Effector CD4-positive, alpha-beta T cell (primary cell): ENCODE results near the gene ATP10A.

Source experiments
- DNase-seq: peaks from one replicate; pipeline ENCODE4 v3.0.0-alpha.2; 2020
- total RNA-seq: gene quantifications from one replicate; lab custom pipeline; 2026; lab: John Stamatoyannopoulos, UW

ATP10A gene, protein sequence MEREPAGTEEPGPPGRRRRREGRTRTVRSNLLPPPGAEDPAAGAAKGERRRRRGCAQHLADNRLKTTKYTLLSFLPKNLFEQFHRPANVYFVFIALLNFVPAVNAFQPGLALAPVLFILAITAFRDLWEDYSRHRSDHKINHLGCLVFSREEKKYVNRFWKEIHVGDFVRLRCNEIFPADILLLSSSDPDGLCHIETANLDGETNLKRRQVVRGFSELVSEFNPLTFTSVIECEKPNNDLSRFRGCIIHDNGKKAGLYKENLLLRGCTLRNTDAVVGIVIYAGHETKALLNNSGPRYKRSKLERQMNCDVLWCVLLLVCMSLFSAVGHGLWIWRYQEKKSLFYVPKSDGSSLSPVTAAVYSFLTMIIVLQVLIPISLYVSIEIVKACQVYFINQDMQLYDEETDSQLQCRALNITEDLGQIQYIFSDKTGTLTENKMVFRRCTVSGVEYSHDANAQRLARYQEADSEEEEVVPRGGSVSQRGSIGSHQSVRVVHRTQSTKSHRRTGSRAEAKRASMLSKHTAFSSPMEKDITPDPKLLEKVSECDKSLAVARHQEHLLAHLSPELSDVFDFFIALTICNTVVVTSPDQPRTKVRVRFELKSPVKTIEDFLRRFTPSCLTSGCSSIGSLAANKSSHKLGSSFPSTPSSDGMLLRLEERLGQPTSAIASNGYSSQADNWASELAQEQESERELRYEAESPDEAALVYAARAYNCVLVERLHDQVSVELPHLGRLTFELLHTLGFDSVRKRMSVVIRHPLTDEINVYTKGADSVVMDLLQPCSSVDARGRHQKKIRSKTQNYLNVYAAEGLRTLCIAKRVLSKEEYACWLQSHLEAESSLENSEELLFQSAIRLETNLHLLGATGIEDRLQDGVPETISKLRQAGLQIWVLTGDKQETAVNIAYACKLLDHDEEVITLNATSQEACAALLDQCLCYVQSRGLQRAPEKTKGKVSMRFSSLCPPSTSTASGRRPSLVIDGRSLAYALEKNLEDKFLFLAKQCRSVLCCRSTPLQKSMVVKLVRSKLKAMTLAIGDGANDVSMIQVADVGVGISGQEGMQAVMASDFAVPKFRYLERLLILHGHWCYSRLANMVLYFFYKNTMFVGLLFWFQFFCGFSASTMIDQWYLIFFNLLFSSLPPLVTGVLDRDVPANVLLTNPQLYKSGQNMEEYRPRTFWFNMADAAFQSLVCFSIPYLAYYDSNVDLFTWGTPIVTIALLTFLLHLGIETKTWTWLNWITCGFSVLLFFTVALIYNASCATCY (N-terminal part only)
- 122 reads per million, percentile 86 among the genes with 10 or more reads in this experiment for total RNA-seq

- peak; percentile 20 for DNase-seq
Measured at GRCh38 chr15:25863111-25863967, at the start of gene ATP10A. TSS of gene ATP10A (minus strand) at chr15:25863327. CDS start at chr15:25863096, 231 bp downstream.

- DNase-seq, result no peak
Measured at GRCh38 chr15:25912035-25912434, 48.9 kb upstream of the ATP10A start.

GRCh38 chr15:25910832-25911231, 47.7 kb upstream of the ATP10A start:
- no peak for DNase-seq

GRCh38 chr15:25909806-25910205, 46.7 kb upstream of the ATP10A start:
- no peak for DNase-seq

DNA sequence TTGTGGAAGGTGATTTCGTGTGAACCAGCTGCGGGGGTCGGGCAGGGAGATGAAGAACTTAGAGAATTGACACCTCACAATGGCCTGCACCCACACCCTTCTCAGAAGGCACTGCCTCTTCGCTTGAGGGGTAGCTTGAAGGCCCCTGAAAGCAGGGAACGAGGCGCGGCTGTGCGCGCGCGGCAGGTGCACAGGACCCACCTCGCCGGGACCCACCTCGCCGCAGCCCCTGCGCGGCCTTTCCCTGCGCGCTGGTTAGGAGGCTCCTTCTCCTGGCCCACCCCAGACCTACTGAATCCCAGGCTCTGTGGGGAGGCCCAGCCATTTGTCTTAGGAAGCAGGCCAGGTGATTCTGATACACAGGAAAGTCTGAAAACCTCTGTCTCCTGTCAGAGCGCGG, 46.2 kb upstream of the ATP10A start:
- no peak for DNase-seq

DNA sequence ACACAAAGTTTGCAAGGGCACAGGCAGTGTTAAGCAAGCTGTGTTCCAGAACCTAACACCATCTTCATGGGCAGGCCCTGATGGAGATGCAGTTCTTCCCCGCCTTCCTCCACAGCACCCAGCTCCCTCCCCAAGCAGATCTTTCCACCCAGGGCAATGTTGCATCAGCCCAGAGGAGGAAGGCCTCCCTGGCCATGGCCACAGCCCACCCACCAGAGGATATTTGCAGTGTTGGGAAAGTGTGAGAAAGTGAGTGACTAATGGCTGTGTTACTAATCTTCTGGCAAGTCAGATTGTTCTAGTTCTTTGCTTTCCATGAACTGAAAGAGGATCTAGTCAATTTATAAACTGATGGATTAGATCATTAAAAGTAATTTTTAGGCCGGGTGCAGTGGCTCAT, 42.0 kb upstream of the ATP10A start:
- DNase-seq, result no peak

- DNase-seq, result no peak
Measured at GRCh38 chr15:25903024-25903581, 40.0 kb upstream of the ATP10A start.

DNA sequence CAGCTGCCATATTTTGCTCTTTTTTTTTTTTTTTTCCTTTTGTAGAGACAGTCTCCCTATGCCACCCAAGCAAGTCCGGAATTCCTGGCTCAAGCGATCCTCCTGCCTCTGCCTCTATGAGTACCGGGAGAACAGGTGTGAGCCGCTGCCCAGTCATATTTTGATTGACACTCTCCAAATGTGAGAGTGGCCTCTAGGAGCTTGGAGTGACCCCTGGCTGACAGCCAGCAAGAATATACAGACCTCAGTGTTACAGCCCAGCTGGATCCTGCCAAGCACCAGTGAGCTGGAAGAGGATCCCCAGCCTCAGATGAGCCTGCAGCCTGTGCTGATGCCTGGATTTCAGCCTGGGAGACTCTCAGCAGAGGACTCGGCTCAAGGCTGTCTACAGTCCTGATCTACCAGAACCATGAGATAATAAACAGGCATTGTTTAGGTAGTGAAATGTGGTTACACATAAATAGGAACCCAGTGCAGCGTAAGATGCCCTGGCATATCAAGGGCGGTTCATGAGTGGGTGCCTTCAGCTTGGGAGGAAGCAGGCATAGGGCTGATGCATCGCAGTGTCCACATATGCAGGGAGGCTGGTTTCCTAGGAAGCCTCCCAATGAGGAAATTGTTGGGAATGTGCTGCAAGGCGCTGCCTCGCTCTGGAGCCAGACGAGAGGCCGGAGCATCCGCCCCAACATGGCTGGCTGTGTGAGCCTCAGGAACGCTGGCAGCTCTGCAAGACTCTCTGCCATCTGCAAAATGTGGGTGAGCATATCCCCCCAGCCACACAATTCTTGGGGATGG, 38.9 kb upstream of the ATP10A start:
- no peak for DNase-seq

- DNase-seq, result no peak
Measured at GRCh38 chr15:25900901-25901300, 37.8 kb upstream of the ATP10A start.

DNA sequence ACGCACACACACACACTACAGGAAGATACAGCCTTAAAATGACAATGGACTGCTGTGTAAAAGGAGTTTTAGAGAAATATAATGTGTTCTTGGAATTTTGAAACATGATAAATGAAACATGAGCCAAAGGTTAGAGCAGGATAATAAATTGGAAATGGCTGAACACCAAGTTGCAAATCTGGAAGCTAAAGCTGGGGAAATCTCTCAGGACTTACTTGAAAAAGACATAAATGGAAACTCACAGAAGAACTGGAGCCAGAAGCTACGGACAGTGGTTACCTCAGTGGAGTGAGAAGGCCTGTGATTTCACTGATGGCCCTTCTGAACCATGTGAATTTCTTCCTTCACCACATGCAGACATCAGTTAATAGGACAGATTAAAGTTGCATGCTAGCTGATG, 37.3 kb upstream of the ATP10A start:
- no peak for DNase-seq

- no peak for DNase-seq
Measured at GRCh38 chr15:25899870-25900269, 36.7 kb upstream of the ATP10A start.

- DNase-seq, result no peak
Measured at GRCh38 chr15:25897658-25898057, 34.5 kb upstream of the ATP10A start.

GRCh38 chr15:25894371-25894902, 31.3 kb upstream of the ATP10A start:
- no peak for DNase-seq

- no peak for DNase-seq
Measured at GRCh38 chr15:25893596-25893995, 30.5 kb upstream of the ATP10A start.

DNA sequence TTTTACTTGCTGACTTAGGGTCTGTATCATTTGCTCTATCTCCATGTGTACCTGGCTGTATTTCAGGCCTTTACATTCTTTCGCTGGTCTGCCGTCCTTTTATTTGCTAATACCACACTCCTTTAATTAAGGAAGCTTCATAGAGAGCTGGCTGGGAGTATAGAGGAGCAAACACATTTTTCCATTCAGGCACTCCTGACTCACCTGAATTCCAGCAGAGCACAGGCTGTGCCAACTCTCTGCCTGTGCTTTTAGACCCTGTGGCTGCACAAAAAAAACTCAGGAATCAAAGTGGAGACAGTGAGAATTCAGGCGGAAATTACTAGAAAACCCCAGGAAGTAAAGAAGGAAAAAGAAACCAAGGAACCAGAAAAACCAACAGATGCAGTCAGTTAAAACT, 29.0 kb upstream of the ATP10A start:
- no peak for DNase-seq

DNA sequence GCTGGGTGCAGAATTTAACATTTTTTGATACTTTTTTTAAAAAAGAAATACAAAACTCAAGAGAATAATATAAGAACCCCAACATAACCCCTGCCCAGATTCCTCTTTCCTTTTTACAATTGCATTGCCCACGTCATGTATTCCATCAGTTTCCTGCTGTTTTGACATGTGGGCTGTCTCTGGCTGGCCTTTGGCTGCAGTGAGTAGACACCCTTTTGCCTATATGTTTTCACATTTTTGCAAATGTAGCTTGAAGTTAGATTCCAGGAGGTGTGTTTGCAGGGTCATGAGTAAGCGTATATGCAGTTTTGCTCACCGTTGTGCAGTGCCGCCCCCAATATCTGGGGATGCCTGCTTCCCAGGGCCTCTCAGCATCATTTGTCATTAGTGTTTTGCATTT, 28.0 kb upstream of the ATP10A start:
- DNase-seq, result no peak

DNA sequence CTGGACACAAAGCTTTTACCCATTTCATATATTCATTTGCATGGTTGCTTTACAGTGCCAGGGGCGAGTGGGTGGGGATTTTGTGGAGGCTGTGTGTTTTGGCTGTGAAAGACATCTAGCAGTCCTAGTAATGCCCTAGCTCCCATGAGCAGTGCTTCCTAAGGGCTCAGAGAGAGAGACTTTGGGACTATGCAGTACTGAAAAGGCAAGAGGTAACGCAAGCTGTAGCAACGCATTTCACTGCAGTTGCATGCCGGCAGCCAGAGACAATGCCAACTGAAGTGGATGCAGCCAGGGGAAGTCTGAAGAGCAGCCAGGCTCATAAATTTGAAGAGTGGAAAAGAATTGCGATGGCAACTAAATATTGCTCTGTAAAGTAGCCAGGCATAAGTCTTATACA, 27.4 kb upstream of the ATP10A start:
- no peak for DNase-seq

DNA sequence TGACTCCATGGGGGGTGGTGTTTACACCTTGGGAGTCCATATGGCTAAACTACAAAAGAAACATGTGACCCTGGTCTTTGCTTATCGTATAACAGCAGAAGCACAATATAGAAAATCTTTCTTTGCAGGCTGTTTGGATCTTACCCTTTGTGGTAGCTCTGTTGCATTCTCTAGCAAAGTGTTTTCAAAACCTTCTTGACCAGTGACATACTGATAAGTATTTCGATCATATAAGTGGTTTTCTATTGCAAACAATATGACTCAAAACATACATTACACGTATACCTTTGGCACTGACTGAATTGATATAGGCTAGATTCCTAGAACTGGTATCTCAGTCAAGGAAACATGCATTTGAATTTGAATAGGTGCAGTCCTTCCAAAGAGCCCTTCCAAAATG, 24.7 kb upstream of the ATP10A start:
- DNase-seq, result no peak

DNA sequence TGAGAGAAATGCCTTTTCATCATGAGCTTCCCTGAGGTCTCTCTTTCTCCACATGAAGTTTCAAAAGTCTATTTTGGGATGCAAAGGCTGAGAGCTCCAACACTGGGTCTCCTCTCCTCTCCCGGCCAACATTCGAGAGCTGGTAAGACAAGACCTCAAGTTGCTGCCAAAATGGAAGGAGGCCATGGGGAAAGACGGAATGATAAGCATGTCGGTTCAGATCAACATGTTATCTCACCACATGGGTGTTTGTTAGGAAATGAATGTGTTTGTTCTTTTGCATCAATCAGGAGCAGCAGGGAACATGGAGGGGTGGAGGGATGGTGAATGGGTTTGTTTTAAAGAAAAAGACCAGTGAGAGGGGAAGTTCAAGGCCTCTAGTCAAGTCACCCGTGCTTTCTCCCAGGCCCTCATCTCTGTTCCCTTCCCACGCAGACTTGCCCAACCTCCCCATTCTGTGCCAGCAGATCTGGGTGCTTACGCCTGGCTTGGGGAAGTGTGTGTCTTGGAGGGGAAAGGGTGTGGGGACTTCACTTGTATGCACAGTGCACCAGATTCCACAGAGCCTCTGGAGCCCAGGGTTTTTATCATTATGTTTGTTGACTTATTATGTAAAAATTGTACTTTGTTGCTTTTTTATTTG, 23.5 kb upstream of the ATP10A start:
- DNase-seq, result no peak

GRCh38 chr15:25884370-25884769, 21.2 kb upstream of the ATP10A start:
- no peak for DNase-seq
